NCI-H1092 (cell line): Measurements from ENCODE around the gene SLC6A12.
A peak's percentile ranks its signal among the peaks of the same experiment; 100 is the strongest.

Experiments used
- DNase-seq: peaks from one replicate; lab custom pipeline; 2025; lab: John Stamatoyannopoulos, UW

Gene SLC6A12

GRCh38 chr12:234891-235415 is 21.0 kb upstream of the SLC6A12 start:
- DNase-seq, result no peak

DNA sequence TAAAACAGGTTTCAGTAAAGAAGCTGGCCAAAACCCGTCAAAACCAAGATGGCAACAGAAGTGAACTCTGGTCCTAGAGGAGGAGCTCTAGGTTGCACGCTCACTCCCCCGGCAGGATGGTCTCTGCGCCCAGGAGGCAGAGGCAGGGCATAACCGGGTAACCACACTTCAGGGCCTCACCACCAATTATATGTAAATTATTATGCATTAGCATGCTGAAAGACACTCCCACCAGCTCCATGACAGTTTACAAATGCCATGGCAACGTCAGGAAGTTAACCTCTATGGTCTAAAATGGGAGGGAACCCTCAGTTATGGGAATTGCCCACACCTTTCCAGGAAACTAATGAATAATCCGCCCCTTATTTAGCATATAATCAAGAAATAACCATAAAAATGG is 20.1 kb upstream of the SLC6A12 start:
- DNase-seq, result no peak

- no peak for DNase-seq
Observed at GRCh38 chr12:233615-233968, 19.6 kb upstream of the SLC6A12 start.

DNA sequence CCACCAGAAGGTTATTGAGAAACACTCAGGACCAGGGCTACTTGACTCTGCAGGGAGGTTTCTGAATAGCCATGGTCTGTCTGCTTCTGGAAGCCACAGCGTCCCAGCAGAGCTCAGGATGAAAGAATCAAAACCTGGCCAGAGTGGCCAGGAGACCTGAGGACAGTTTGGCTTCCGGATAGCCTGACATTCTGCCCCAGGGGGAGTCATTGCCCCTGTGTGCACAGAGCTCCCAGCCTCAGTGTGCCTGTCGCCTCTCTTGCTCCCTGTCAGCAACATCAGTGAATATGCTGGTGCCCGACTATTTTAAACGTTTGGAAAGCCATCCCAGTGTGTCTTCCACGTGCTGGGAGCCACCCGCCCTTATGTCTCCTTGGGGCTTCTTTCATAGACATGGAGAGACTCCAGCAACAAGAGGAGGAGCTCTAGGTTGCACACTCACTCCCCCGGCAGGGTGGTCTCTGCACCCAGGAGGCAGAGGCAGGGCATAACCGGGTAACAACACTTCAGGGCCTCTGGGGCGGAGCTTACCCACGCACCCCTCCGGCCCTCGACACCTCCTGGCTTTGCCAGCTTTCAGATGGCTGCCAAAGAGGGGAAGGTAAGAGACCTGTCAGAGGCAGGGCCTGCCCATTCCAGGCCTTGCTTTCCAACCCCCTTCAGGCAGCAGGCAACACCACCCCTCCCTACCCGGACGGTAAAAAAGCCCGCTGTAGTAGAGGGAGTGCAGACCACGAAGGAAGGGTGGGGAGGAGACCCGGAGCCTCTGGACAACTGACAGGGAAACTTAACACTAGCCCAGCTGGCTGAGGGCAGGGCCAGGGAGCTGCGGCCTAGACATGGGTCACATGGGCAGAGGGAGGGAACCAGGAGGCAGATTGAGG is 19.0 kb upstream of the SLC6A12 start:
- DNase-seq, result peak; percentile 75

GRCh38 chr12:230925-231671 is 17.1 kb upstream of the SLC6A12 start:
- peak; percentile 89 for DNase-seq

DNA sequence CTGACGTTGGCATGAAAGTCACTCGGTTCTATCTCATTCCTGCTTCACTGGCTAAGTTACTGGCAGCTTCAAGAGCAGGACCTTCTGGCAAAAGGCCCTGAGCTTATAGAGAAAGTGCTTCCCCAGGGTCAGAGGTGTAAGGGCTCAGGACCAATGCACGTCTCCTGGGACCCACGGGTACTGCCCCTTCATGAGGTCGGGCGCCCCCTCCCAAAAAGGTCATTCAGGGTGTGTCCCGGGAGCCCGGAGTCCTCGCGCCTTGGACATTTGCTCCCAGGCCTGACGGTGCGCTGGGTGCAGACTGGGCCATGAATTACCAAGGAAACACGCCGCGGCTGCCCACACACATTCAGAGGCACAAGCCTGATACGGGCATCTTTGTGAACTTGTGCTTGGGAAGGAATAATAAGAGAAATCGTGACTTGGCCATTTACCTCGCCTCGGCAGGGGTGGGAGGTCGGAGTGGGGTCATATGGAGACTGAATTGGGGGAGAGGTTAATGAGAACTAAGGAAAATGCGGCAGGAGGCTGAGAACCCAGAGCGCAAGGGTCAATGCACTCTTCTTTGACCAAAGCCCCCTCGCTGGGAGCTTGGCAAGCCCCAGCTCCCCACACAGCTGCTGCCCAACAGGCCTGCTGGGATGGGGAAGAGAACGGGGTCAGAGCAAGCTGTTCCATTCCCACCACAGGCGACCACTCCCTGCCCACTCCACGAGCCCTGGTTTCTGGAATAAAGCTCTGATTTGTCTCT is 15.7 kb upstream of the SLC6A12 start:
- no peak for DNase-seq

GRCh38 chr12:228846-229200 is 14.9 kb upstream of the SLC6A12 start:
- no peak for DNase-seq

GRCh38 chr12:227923-228845 is 14.2 kb upstream of the SLC6A12 start:
- no peak for DNase-seq

DNA sequence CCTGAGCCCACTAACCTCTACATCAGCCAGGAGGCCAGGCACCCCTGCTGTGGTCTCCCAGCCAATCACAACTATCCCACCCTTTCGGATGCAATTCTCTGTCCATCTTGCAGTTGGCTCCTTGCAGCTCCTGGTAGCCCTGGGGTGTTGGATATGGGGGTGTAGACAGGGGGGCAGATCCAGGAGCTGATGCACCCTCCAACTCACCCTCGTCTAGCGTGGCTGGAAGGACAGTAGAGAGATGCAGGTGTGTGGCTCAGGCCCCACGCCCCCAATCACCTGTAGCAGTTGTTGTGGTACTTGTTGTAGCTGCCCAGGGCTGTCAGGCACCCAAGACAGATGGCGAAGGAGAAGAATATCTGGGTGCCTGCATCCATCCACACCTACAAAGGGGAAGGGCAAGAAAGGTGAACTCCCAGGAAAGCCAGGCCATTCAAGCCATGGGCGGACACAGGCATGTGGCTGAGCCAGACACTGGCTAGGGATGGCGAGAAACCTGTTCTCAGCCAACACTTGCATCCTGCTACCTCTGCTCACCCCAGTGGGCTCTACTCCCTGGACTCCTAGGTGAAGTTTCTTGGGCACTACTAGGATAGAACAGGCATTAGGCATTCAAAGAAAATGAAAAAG is 13.4 kb upstream of the SLC6A12 start:
- no peak for DNase-seq

GRCh38 chr12:226401-226800 is 12.4 kb upstream of the SLC6A12 start:
- DNase-seq, result no peak

GRCh38 chr12:225012-225411 is 11.1 kb upstream of the SLC6A12 start:
- no peak for DNase-seq

DNA sequence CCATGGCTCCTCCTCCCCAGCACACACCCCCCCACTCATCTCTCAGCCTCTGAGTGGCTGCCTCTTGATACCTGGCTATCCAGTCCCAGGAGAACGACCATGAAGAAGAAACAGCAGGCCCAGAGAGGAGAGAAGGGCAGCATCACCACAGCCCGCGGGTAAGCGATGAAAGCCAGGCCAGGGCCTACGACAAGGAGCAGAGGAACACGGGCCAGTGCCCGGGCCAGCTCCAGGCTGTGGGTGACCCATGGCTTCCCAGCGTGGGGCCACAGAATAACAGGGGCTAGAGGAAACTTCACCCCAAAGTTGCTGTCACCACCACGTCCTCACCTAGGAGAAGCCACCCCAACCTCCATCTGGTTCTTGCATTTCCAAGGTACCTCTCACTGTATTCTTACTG is 10.4 kb upstream of the SLC6A12 start:
- DNase-seq, result no peak

- DNase-seq, result no peak
Observed at GRCh38 chr12:223841-224240, 9.9 kb upstream of the SLC6A12 start.

GRCh38 chr12:221736-222135 is 7.8 kb upstream of the SLC6A12 start:
- DNase-seq, result no peak

DNA sequence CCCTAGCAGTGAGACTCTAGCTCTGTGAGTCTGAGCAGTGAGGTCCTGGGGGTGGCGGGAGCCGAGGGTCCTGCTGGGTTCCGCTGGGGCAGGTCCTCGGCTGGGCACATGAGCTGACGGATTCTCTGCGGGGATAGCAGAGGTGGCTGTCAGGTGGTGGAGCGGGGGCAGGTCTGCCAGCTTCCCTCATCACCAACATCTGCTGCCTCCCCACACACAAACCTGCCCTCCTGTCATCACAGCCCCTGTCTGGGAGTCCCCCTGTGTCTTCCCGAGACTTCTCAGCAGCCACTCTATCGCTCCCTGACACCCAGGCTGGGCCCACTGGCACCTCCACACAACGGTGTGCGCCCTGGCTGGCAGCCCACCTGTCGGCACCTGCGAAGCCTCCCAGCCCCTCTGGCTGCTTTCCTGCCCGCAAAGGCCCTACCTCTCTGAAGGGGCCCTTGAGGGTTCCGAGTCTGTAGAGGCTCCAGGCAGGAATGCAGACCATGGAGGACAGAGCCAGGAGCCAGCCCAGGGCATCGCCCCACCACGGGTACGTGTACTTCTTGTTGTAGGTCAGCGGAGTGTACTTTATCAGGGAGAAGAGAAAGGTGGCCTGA is 7.1 kb upstream of the SLC6A12 start:
- no peak for DNase-seq

GRCh38 chr12:220491-220890 is 6.5 kb upstream of the SLC6A12 start:
- DNase-seq, result no peak

GRCh38 chr12:219891-220352 is 6.0 kb upstream of the SLC6A12 start:
- DNase-seq, result peak; percentile 74

DNA sequence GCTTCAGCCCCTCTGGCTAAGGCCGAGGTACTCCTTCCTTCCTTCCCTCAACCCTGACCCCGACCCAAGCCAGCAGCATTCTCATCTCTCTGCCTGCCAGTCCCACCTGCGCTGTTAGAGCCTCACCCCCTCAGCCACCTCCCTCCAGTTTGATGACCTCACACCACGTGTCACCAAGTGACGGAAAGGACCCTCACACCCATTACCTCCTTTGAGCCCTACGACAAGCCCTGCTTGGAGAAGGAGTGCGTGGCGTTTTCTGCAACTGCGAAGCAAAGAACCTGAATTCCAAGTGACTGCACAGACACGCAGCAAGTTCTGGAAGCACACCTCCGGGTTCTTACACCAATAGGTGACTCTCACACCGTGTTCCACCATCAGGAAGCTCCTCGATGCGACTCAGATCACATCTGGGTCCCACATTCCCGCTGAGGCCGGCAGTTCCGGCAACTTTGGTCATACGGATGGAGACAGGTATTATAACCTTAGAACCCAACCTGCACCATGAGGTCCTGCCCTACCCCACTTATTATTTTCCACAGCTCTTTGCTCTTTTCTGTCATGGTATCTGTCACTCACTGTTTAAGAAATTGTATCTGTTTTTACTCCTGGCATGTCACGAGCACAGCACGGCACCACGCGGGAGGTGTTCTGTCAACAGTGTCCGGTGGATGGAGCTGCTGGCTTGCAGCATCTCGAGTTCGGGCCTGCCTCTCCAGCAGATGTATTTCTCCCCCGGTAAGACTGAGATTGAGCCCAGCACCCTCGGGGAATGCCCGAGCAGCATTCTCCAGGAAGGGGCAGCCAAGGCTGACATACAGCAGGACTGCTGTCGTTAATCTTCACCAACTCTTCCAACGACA is 5.0 kb upstream of the SLC6A12 start:
- DNase-seq, result no peak

DNA sequence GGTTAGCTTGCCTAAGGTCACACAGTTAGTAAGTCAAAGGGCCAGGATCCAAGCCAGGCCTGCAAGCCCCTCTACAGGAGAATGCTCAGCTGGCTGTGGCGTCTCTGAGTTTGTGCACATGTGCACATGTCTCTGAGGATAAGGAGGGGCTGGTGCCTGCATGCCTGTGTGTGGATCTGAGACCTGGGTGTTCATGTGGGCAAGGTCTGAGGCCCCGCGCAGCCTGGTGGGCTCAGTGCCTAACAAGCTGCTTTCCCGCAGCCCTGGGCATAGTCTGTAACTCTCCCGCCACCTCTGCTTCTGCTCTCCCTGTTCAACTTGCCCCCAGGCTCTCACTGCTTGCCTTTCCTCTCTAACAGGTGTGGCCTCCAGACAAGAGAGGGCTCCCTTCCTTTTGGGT is 4.3 kb upstream of the SLC6A12 start:
- DNase-seq, result no peak
